AG10803 (cell line): ENCODE results near the gene SCNN1B.
"Not testable (repeated sequence)": the region's sequence is repeated elsewhere in the genome, so short reads cannot be mapped to it uniquely, and the experiment has no call there.

Experiments used
- DNase-seq: peaks from one replicate; pipeline ENCODE4 v3.0.0; 2010; ENCODE audit warnings: low read depth
- H3K4me3 ChIP-seq: 2 replicates; pipeline ENCODE4 v1.5.1; 2011; ENCODE audit warnings: mild to moderate bottlenecking, low read length, control low read depth
- CTCF ChIP-seq: conservative IDR thresholded peaks from 2 replicates; pipeline ENCODE4 v1.5.1; 2011; ENCODE audit warnings: mild to moderate bottlenecking, low read length, control low read depth, inconsistent platforms

SCNN1B gene

GRCh38 chr16:23387666-23388065 is 85.6 kb downstream of the SCNN1B start:
- no peak for DNase-seq
- no peak for TF ChIP-seq CTCF
- H3K4me3 ChIP-seq = no peak overlapping the region

GRCh38 chr16:23388786-23389185 is 86.7 kb downstream of the SCNN1B start:
- no peak for DNase-seq
- H3K4me3 ChIP-seq = no peak overlapping the region
- TF ChIP-seq CTCF = no peak

GRCh38 chr16:23389201-23389600 is 87.1 kb downstream of the SCNN1B start:
- no peak overlapping the region for H3K4me3 ChIP-seq
- no peak for TF ChIP-seq CTCF
- DNase-seq = no peak

GRCh38 chr16:23389936-23390335 is 87.8 kb downstream of the SCNN1B start:
- H3K4me3 ChIP-seq, DNase-seq: not testable (repeated sequence)

GRCh38 chr16:23391381-23392222 is 89.5 kb downstream of the SCNN1B start:
- no peak overlapping the region for H3K4me3 ChIP-seq
- DNase-seq = no peak
- TF ChIP-seq CTCF = no peak

- no peak for TF ChIP-seq CTCF
Measured at GRCh38 chr16:23392223-23392600, 90.1 kb downstream of the SCNN1B start.

GRCh38 chr16:23394141-23394831 is 92.2 kb downstream of the SCNN1B start:
- TF ChIP-seq CTCF = no peak

More at GRCh38 chr16:23392223-23392600, 90.1 kb downstream of the SCNN1B start:
- no peak for DNase-seq
- H3K4me3 ChIP-seq = no peak overlapping the region

More at GRCh38 chr16:23394141-23394831, 92.2 kb downstream of the SCNN1B start:
- H3K4me3 ChIP-seq = no peak overlapping the region
- DNase-seq = no peak
